Measurements from ENCODE around the gene C4orf50.

DNA sequence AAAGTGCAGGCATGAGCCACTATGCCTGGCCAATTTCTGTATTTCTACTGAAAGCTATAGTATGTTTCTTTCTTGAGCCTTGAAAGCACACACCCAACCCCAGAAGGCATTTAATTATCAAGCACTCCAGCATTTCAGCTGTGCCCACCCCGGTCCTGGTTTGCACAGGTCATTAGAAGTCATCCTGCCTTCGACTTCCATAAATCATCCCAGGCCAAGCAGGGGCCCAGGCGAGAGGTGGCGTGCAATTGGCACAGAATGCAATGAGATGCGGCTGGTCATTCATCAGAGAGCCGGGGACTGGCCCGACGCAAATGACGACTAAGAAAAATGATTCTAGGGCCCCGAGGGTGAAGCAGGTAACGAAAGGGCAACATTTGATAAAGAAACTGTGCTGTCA lies 100.6 kb downstream of the C4orf50 start:
- TF ChIP-seq, protein P1, sequence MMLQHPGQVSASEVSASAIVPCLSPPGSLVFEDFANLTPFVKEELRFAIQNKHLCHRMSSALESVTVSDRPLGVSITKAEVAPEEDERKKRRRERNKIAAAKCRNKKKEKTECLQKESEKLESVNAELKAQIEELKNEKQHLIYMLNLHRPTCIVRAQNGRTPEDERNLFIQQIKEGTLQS (IDR thresholded peaks at IDR 0.05): no peak
- TF ChIP-seq RAD21 (IDR thresholded peaks at IDR 0.05) (no peak), TAF1 (conservative IDR thresholded peaks at IDR 0.05) (no peak), NR2F2 (IDR thresholded peaks at IDR 0.05) (no peak), YY1 (IDR thresholded peaks at IDR 0.05) (no peak)
- TF ChIP-seq, protein P2, sequence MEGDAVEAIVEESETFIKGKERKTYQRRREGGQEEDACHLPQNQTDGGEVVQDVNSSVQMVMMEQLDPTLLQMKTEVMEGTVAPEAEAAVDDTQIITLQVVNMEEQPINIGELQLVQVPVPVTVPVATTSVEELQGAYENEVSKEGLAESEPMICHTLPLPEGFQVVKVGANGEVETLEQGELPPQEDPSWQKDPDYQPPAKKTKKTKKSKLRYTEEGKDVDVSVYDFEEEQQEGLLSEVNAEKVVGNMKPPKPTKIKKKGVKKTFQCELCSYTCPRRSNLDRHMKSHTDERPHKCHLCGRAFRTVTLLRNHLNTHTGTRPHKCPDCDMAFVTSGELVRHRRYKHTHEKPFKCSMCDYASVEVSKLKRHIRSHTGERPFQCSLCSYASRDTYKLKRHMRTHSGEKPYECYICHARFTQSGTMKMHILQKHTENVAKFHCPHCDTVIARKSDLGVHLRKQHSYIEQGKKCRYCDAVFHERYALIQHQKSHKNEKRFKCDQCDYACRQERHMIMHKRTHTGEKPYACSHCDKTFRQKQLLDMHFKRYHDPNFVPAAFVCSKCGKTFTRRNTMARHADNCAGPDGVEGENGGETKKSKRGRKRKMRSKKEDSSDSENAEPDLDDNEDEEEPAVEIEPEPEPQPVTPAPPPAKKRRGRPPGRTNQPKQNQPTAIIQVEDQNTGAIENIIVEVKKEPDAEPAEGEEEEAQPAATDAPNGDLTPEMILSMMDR (IDR thresholded peaks at IDR 0.05; ENCODE audit: low read depth, low read length, missing input control): no peak
- TF ChIP-seq, protein P3, sequence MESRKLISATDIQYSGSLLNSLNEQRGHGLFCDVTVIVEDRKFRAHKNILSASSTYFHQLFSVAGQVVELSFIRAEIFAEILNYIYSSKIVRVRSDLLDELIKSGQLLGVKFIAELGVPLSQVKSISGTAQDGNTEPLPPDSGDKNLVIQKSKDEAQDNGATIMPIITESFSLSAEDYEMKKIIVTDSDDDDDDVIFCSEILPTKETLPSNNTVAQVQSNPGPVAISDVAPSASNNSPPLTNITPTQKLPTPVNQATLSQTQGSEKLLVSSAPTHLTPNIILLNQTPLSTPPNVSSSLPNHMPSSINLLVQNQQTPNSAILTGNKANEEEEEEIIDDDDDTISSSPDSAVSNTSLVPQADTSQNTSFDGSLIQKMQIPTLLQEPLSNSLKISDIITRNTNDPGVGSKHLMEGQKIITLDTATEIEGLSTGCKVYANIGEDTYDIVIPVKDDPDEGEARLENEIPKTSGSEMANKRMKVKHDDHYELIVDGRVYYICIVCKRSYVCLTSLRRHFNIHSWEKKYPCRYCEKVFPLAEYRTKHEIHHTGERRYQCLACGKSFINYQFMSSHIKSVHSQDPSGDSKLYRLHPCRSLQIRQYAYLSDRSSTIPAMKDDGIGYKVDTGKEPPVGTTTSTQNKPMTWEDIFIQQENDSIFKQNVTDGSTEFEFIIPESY (IDR thresholded peaks at IDR 0.05): no peak
- TF ChIP-seq, protein P4, sequence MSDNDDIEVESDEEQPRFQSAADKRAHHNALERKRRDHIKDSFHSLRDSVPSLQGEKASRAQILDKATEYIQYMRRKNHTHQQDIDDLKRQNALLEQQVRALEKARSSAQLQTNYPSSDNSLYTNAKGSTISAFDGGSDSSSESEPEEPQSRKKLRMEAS (IDR thresholded peaks at IDR 0.05): no peak
- TF ChIP-seq, protein P5, sequence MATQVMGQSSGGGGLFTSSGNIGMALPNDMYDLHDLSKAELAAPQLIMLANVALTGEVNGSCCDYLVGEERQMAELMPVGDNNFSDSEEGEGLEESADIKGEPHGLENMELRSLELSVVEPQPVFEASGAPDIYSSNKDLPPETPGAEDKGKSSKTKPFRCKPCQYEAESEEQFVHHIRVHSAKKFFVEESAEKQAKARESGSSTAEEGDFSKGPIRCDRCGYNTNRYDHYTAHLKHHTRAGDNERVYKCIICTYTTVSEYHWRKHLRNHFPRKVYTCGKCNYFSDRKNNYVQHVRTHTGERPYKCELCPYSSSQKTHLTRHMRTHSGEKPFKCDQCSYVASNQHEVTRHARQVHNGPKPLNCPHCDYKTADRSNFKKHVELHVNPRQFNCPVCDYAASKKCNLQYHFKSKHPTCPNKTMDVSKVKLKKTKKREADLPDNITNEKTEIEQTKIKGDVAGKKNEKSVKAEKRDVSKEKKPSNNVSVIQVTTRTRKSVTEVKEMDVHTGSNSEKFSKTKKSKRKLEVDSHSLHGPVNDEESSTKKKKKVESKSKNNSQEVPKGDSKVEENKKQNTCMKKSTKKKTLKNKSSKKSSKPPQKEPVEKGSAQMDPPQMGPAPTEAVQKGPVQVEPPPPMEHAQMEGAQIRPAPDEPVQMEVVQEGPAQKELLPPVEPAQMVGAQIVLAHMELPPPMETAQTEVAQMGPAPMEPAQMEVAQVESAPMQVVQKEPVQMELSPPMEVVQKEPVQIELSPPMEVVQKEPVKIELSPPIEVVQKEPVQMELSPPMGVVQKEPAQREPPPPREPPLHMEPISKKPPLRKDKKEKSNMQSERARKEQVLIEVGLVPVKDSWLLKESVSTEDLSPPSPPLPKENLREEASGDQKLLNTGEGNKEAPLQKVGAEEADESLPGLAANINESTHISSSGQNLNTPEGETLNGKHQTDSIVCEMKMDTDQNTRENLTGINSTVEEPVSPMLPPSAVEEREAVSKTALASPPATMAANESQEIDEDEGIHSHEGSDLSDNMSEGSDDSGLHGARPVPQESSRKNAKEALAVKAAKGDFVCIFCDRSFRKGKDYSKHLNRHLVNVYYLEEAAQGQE (IDR thresholded peaks at IDR 0.05): no peak
